HEK293 (cell line): ENCODE data around the gene RAB17.

Experiments
- CTCF ChIP-seq: fragments of 450-650 bp; formaldehyde crosslinking; IDR thresholded peaks from 2 replicates; pipeline ENCODE4 v1.5.1; 2016; ENCODE audit warnings: missing biosample characterization, missing genetic modification characterization
- SCRT1 ChIP-seq: fragments of 450-650 bp; formaldehyde crosslinking; IDR thresholded peaks from 2 replicates; pipeline ENCODE4 v1.5.1; 2016; ENCODE audit warnings: missing biosample characterization, missing genetic modification characterization, borderline replicate concordance

- TF ChIP-seq CTCF (tag by site-specific recombination) (no peak), SCRT1 (tag by site-specific recombination) (no peak)
Observed at GRCh38 chr2:237577458-237577857, 13.1 kb downstream of the RAB17 start.
